Endothelial cell of umbilical vein (primary cell): Measurements from ENCODE around the gene ABI2.

ENCODE experiments used
- EZH2 ChIP-seq: IDR thresholded peaks from 2 replicates; pipeline ENCODE4 v1.6.1; 2012; ENCODE audit warnings: borderline replicate concordance, low read depth, mild to moderate bottlenecking, moderate library complexity, low read length, inconsistent platforms; ENCODE audit not compliant: severe bottlenecking
- POLR2A ChIP-seq: IDR thresholded peaks from 2 replicates; pipeline ENCODE4 v1.6.1; 2012; ENCODE audit warnings: low read depth, mild to moderate bottlenecking, control low read depth, low read length
- TF ChIP-seq, protein P1 (sequence below), 2 donors: IDR thresholded peaks; 1 replicate in 1 of 2; 2 replicates in 1 of 2; pipeline ENCODE4 v1.5.1; 2011; ENCODE audit warnings: low read length in 2 of 2, mild to moderate bottlenecking in 2 of 2, moderate library complexity in 2 of 2, control low read depth in 1 of 2, inconsistent platforms in 1 of 2, low read depth in 1 of 2; ENCODE audit not compliant: insufficient read depth in 1 of 2; ENCODE audit errors: extremely low read depth in 1 of 2

DNA sequence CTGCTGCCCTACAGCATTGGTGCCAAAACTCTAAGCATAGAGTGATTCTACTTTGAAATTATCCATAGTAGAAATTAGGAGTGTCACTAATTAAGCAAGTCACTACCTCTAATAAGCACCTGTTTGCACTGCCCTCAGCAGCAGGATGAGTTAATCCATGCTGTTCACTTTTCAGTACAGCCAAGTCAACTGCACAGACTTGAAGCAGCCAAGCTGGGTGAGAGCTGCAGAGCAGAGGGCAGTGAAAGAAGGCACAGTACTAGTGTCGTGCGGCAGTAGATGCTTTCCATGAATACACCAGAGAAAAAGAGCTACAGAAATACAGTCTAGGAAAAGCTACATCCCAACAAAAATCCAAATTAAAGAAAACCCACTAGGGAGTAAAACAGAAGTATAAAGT is 108.3 kb downstream of the ABI2 start:
- no peak for TF ChIP-seq POLR2A
- TF ChIP-seq, protein P1, sequence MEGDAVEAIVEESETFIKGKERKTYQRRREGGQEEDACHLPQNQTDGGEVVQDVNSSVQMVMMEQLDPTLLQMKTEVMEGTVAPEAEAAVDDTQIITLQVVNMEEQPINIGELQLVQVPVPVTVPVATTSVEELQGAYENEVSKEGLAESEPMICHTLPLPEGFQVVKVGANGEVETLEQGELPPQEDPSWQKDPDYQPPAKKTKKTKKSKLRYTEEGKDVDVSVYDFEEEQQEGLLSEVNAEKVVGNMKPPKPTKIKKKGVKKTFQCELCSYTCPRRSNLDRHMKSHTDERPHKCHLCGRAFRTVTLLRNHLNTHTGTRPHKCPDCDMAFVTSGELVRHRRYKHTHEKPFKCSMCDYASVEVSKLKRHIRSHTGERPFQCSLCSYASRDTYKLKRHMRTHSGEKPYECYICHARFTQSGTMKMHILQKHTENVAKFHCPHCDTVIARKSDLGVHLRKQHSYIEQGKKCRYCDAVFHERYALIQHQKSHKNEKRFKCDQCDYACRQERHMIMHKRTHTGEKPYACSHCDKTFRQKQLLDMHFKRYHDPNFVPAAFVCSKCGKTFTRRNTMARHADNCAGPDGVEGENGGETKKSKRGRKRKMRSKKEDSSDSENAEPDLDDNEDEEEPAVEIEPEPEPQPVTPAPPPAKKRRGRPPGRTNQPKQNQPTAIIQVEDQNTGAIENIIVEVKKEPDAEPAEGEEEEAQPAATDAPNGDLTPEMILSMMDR (IDR thresholded peaks at IDR 0.05; ENCODE audit: extremely low read depth in 1 of 2, insufficient read depth in 1 of 2, low read depth in 1 of 2, low read length in 2 of 2), result no peak
- TF ChIP-seq EZH2, result no peak
